SK-N-MC (cell line): ENCODE results near the gene SPACA1.

Experiments
- DNase-seq: peaks from one replicate; pipeline ENCODE4 v3.0.0-alpha.2; 2011; ENCODE audit warnings: low read depth, low spot score
- H3K27ac ChIP-seq: fragments of 200-600 bp; sonication (generic); 2 replicates; pipeline ENCODE4 v1.5.1; 2016; ENCODE audit warnings: mixed run types
- H3K36me3 ChIP-seq: fragments of 200-600 bp; sonication (generic); 2 replicates; pipeline ENCODE4 v1.6.1; 2017; ENCODE audit warnings: antibody characterized with exemption, low read length, mixed read lengths; ENCODE audit not compliant: insufficient read depth
- H3K4me3 ChIP-seq: fragments of 200-600 bp; sonication (generic); 2 replicates; pipeline ENCODE4 v1.5.1; 2016
- H3K9ac ChIP-seq: fragments of 200-600 bp; sonication (generic); 2 replicates; pipeline ENCODE4 v1.8.0; 2017; ENCODE audit warnings: mixed run types, mixed read lengths; ENCODE audit not compliant: insufficient read length
- H3K9me3 ChIP-seq: fragments of 200-600 bp; sonication (generic); 2 replicates; pipeline ENCODE4 v1.6.1; 2017; ENCODE audit warnings: low read depth, mild to moderate bottlenecking, antibody characterized with exemption, low read length, moderate library complexity, mixed read lengths
- EZH2 ChIP-seq: fragments of 200-600 bp; sonication (generic); IDR thresholded peaks from one replicate; pipeline ENCODE4 v1.6.1; 2017; ENCODE audit warnings: antibody characterized with exemption
- FOXP2 ChIP-seq: optimal IDR thresholded peaks from 2 replicates; pipeline ENCODE3; 2011; ENCODE audit warnings: mild to moderate bottlenecking, moderate library complexity; ENCODE audit not compliant: insufficient read depth; ENCODE audit errors: extremely low read length, control extremely low read depth
- POLR2AphosphoS5 ChIP-seq: IDR thresholded peaks from 2 replicates; pipeline ENCODE4 v1.6.1; 2012; ENCODE audit warnings: mild to moderate bottlenecking, low read depth, low read length, borderline replicate concordance

SPACA1 gene

GRCh38 chr6:88115307-88115706 lies 67.7 kb downstream of the SPACA1 start:
- TF ChIP-seq POLR2AphosphoS5 (no peak), EZH2 (no peak)
- DNase-seq: no peak
- no peak overlapping the region for H3K27ac ChIP-seq
- no peak overlapping the region for H3K4me3 ChIP-seq
- H3K9me3 ChIP-seq: no peaks in the 10 kb centered on the region
- no peaks in the 10 kb centered on the region for H3K36me3 ChIP-seq
- no peak overlapping the region for H3K9ac ChIP-seq

DNA sequence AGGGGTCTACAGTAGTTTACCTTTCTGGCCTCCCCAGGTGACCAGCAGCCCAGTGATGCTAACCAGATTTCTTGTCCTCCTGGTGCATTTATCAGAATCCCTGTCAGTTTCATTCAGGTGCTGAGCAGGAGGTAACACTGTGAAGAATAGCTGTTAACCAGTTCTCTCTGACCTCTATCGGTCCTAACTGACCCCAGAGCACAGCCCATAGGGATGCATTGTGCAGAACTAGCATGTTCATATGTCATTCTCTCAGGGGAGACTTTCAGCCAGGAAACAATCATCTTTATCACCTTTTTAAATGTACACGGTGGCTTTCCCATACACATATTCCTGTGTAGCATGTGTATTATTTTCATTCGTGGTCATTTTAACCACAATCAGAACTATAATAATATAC lies 68.6 kb downstream of the SPACA1 start:
- DNase-seq: no peak
- H3K36me3 ChIP-seq: no peaks in the 10 kb centered on the region
- H3K9me3 ChIP-seq: no peaks in the 10 kb centered on the region
- no peak overlapping the region for H3K4me3 ChIP-seq
- TF ChIP-seq FOXP2 (no peak), EZH2 (no peak), POLR2AphosphoS5 (no peak)
- no peak overlapping the region for H3K9ac ChIP-seq
- H3K27ac ChIP-seq: no peak overlapping the region
